RWPE2 (cell line): ENCODE measurements around the gene PATE2.

ENCODE experiments used
- ATAC-seq: fragments of 200-7000 bp; cut with Tn5 transposase; 3 replicates; pipeline ENCODE4 v1.9.1; 2021; ENCODE audit warnings: low read depth
- DNase-seq: peaks from one replicate; pipeline ENCODE4 v3.0.0-alpha.2; 2020; ENCODE audit warnings: low spot score
- H3K27ac ChIP-seq: fragments of 450-650 bp; 2 replicates; pipeline ENCODE4 v1.5.1; 2017; ENCODE audit warnings: mild to moderate bottlenecking; ENCODE audit not compliant: poor library complexity, severe bottlenecking
- H3K27me3 ChIP-seq: fragments of 250-450 bp; sonication (Bioruptor Pico); 2 replicates; pipeline ENCODE4 v1.5.1; 2021; ENCODE audit warnings: mild to moderate bottlenecking, moderate library complexity; ENCODE audit not compliant: insufficient read depth, poor library complexity, severe bottlenecking
- H3K36me3 ChIP-seq: fragments of 250-450 bp; sonication (Bioruptor Pico); 2 replicates; pipeline ENCODE4 v1.5.1; 2020; ENCODE audit warnings: low read depth, mild to moderate bottlenecking, moderate library complexity
- H3K4me1 ChIP-seq: fragments of 250-450 bp; sonication (Bioruptor Pico); 2 replicates; pipeline ENCODE4 v1.5.1; 2021; ENCODE audit warnings: mild to moderate bottlenecking, moderate library complexity; ENCODE audit not compliant: insufficient read depth, poor library complexity, severe bottlenecking
- H3K4me3 ChIP-seq: fragments of 250-450 bp; sonication (Bioruptor Pico); 2 replicates; pipeline ENCODE4 v1.5.1; 2021; ENCODE audit warnings: mild to moderate bottlenecking, moderate library complexity; ENCODE audit not compliant: severe bottlenecking
- H3K9me3 ChIP-seq: fragments of 250-450 bp; sonication (Bioruptor Pico); 2 replicates; pipeline ENCODE4 v1.5.1; 2021; ENCODE audit warnings: mild to moderate bottlenecking, moderate library complexity; ENCODE audit not compliant: severe bottlenecking
- CTCF ChIP-seq: fragments of 450-650 bp; IDR thresholded peaks from one replicate; pipeline ENCODE4 v1.5.1; 2017; ENCODE audit warnings: mild to moderate bottlenecking, moderate library complexity; ENCODE audit not compliant: poor library complexity, severe bottlenecking

Gene PATE2

GRCh38 chr11:125790825-125791224, 12.2 kb upstream of the PATE2 start:
- H3K27ac ChIP-seq: no peak overlapping the region
- H3K4me3 ChIP-seq: no peak overlapping the region
- H3K36me3 ChIP-seq: no peaks in the 10 kb centered on the region
- ATAC-seq (no peak), DNase-seq (no peak)
- no peaks in the 10 kb centered on the region for H3K27me3 ChIP-seq
- no peak for TF ChIP-seq CTCF
- no peaks in the 10 kb centered on the region for H3K9me3 ChIP-seq
- H3K4me1 ChIP-seq: no peaks in the 10 kb centered on the region

- no peaks in the 10 kb centered on the region for H3K9me3 ChIP-seq
- no peak within 1 kb of the TSS for H3K27ac ChIP-seq
- H3K36me3 ChIP-seq: no peaks in the 10 kb centered on the region
- TF ChIP-seq CTCF: no peak
- ATAC-seq: no peak
- H3K4me3 ChIP-seq: no peak within 1 kb of the TSS
- H3K4me1 ChIP-seq: no peaks in the 10 kb centered on the region
- no peaks in the 10 kb centered on the region for H3K27me3 ChIP-seq
- no peak for DNase-seq
These were observed 9.2 kb upstream of the PATE2 start, which contains the start of gene PATE3 for GRCh38 chr11:125787827-125788226. Gene PATE3, plus strand, starts transcription at chr11:125788127. Its CDS starts 25 bp downstream, at chr11:125788152.

- Histone ChIP-seq H3K4me1 (no peaks in the 10 kb centered on the region), H3K9me3 (no peaks in the 10 kb centered on the region), H3K4me3 (no peak overlapping the region), H3K27ac (no peak overlapping the region), H3K27me3 (no peaks in the 10 kb centered on the region), H3K36me3 (no peaks in the 10 kb centered on the region)
- ATAC-seq (no peak), DNase-seq (no peak)
- TF ChIP-seq CTCF: no peak
These were observed 6.0 kb upstream of the PATE2 start for GRCh38 chr11:125784678-125785077.

- no peak for TF ChIP-seq CTCF
- Histone ChIP-seq H3K9me3 (no peaks in the 10 kb centered on the region), H3K4me1 (peaks cover 7% of the 10 kb centered on the region), H3K27me3 (no peaks in the 10 kb centered on the region), H3K4me3 (no peak overlapping the region), H3K27ac (no peak overlapping the region), H3K36me3 (no peaks in the 10 kb centered on the region)
- DNase-seq (no peak), ATAC-seq (peak; percentile 52; the same call in 2 of the 3 replicates)
These were observed 1.3 kb downstream of the PATE2 start for GRCh38 chr11:125777309-125777708.

GRCh38 chr11:125773516-125773915, 5.1 kb downstream of the PATE2 start:
- Histone ChIP-seq H3K27me3 (peaks cover 4% of the 10 kb centered on the region), H3K27ac (no peak overlapping the region), H3K9me3 (no peaks in the 10 kb centered on the region), H3K4me3 (no peak overlapping the region), H3K4me1 (peaks cover 7% of the 10 kb centered on the region), H3K36me3 (no peaks in the 10 kb centered on the region)
- no peak for ATAC-seq
- TF ChIP-seq CTCF: no peak
- DNase-seq: no peak
